Chondrocyte (in vitro differentiated cells): ENCODE results near the gene DOK1. TPM values are rescaled to one million over a fixed set of nuclear protein-coding genes. Genes with fewer than 3 reads are reported as not detected.
A peak's percentile ranks its signal among the peaks of the same experiment; 100 is the strongest.

Experiments
- DNase-seq: peaks from one replicate; pipeline ENCODE4 v3.0.0; 2021; ENCODE audit warnings: mixed read lengths, low spot score
- H3K27ac Mint-ChIP-seq: one replicate; pipeline ENCODE4 v1.8.0; 2021; ENCODE audit warnings: mild to moderate bottlenecking, moderate library complexity, mixed read lengths; ENCODE audit not compliant: unreplicated experiment
- H3K27me3 Mint-ChIP-seq: 2 replicates; pipeline ENCODE4 v1.8.0; 2021; ENCODE audit warnings: low read depth, mixed read lengths
- H3K36me3 Mint-ChIP-seq: 2 replicates; pipeline ENCODE4 v1.8.0; 2021; ENCODE audit warnings: low read depth, mixed read lengths
- H3K4me1 Mint-ChIP-seq: 2 replicates; pipeline ENCODE4 v1.8.0; 2021; ENCODE audit warnings: low read depth, mild to moderate bottlenecking, mixed read lengths
- H3K4me3 Mint-ChIP-seq: one replicate; pipeline ENCODE4 v1.8.0; 2021; ENCODE audit warnings: mild to moderate bottlenecking, moderate library complexity, mixed read lengths; ENCODE audit not compliant: unreplicated experiment
- H3K9me3 Mint-ChIP-seq: 2 replicates; pipeline ENCODE4 v1.8.0; 2021; ENCODE audit warnings: low read depth, mixed read lengths
- CTCF ChIP-seq: fragments of 200-600 bp; sonication (generic); IDR thresholded peaks from 2 replicates; pipeline ENCODE4 v1.5.0; 2021; ENCODE audit warnings: antibody characterized with exemption, mild to moderate bottlenecking, moderate library complexity
- total RNA-seq: library from RNA; stranded (reverse); gene quantifications from 3 replicates; pipeline ENCODE4 v1.2.1, GENCODE V29; 2021

DOK1 gene
- total RNA-seq, 1 donor from 2014 or later = 46.0 TPM

GRCh38 chr2:74582184-74582583 lies 27.7 kb downstream of the DOK1 start:
- Mint-ChIP-seq H3K4me3 (no peak overlapping the region), H3K4me1 (peaks cover 35% of the 10 kb centered on the region), H3K9me3 (no peaks in the 10 kb centered on the region), H3K27me3 (no peaks in the 10 kb centered on the region), H3K36me3 (no peaks in the 10 kb centered on the region), H3K27ac (no peak overlapping the region)
- no peak for TF ChIP-seq CTCF
- DNase-seq = no peak

- H3K4me1 Mint-ChIP-seq = peaks cover 31% of the 10 kb centered on the region
- no peaks in the 10 kb centered on the region for H3K9me3 Mint-ChIP-seq
- H3K36me3 Mint-ChIP-seq = no peaks in the 10 kb centered on the region
- no peaks in the 10 kb centered on the region for H3K27me3 Mint-ChIP-seq
- H3K4me3 Mint-ChIP-seq = no peak overlapping the region
- H3K27ac Mint-ChIP-seq = peak overlapping the region; percentile 98
- TF ChIP-seq CTCF = no peak
- DNase-seq = no peak
These were observed 29.0 kb downstream of the DOK1 start for GRCh38 chr2:74583504-74583903.

- H3K4me1 Mint-ChIP-seq = peaks cover 31% of the 10 kb centered on the region
- TF ChIP-seq CTCF = no peak
These were observed 29.6 kb downstream of the DOK1 start for GRCh38 chr2:74584088-74584645.

DNA sequence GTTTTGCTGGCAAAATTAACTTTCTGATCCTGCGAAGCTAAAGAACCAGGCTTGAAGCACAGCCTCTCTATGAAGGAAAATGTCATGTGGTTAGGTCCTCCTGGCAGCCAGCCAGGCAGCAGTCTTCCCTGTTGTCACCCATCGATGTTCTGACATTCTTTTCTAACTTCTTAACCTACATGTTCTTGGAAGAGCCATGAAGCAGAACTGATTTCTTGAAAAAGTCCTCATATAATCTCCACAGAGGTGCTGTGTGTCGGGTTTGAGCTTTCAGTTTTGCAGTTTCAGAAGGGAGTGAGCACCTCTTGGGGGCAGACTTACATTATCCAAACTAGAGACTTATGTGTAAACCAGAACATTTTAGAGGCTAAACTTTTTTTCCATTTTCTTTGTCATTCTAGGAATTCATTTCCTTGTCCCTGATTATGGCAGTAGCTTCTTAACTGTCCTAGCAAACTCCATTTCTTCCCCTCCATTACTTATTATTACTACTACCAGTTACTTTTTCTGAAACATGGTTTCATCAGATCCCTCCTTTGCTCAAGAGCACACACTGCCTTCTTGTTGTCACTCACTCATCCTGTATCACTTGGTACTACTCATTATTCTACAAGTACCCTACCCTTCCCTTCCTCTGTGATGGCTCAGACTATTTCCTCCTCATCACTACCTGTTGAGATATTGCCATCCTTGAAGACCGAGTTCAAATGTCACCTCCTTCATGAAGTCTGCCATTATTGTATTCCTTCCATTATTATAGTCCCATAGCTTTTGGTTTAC lies 31.1 kb downstream of the DOK1 start:
- no peaks in the 10 kb centered on the region for H3K9me3 Mint-ChIP-seq
- no peaks in the 10 kb centered on the region for H3K36me3 Mint-ChIP-seq
- peaks cover 12% of the 10 kb centered on the region for H3K27me3 Mint-ChIP-seq
- peaks cover 31% of the 10 kb centered on the region for H3K4me1 Mint-ChIP-seq
- H3K27ac Mint-ChIP-seq = peak overlapping the region; percentile 59
- no peak for DNase-seq
- no peak overlapping the region for H3K4me3 Mint-ChIP-seq
- TF ChIP-seq CTCF = no peak

More at GRCh38 chr2:74584088-74584645, 29.6 kb downstream of the DOK1 start:
- Mint-ChIP-seq H3K4me3 (peak overlapping the region; percentile 43), H3K36me3 (no peaks in the 10 kb centered on the region), H3K9me3 (no peaks in the 10 kb centered on the region), H3K27me3 (peaks cover 5% of the 10 kb centered on the region), H3K27ac (peak overlapping the region; percentile 98)
- DNase-seq = no peak

- Mint-ChIP-seq H3K27me3 (peaks cover 20% of the 10 kb centered on the region), H3K27ac (no peak overlapping the region), H3K4me3 (no peak overlapping the region), H3K4me1 (peaks cover 31% of the 10 kb centered on the region), H3K9me3 (no peaks in the 10 kb centered on the region), H3K36me3 (no peaks in the 10 kb centered on the region)
- DNase-seq = no peak
- TF ChIP-seq CTCF = peak; percentile 90
These were observed 33.3 kb downstream of the DOK1 start for GRCh38 chr2:74587664-74588277.
